ENCODE results near the gene TMPRSS15.

TMPRSS15 gene

GRCh38 chr21:18424276-18424675 is 20.7 kb upstream of the TMPRSS15 start:
- no peak overlapping the region for H3K4me3 ChIP-seq (ENCODE audit: low read depth, low read length)
- DNase-seq (ENCODE audit: low read depth), result no peak
- no peak for TF ChIP-seq MAX (IDR thresholded peaks at IDR 0.05; ENCODE audit: low read depth, low read length)
- no peak for TF ChIP-seq CTCF (IDR thresholded peaks at IDR 0.05; ENCODE audit: low read depth, low read length)
- no peak for TF ChIP-seq MYC (IDR thresholded peaks at IDR 0.05; ENCODE audit: low read depth, low read length)
- no peak for TF ChIP-seq POLR2A (IDR thresholded peaks at IDR 0.05; ENCODE audit: extremely low read depth, insufficient read length)

- DNase-seq (ENCODE audit: low read depth), result no peak
- H3K4me3 ChIP-seq (ENCODE audit: low read depth, low read length), result no peak overlapping the region
- TF ChIP-seq MAX (IDR thresholded peaks at IDR 0.05; ENCODE audit: low read depth, low read length), result no peak
- no peak for TF ChIP-seq MYC (IDR thresholded peaks at IDR 0.05; ENCODE audit: low read depth, low read length)
- TF ChIP-seq CTCF (IDR thresholded peaks at IDR 0.05; ENCODE audit: low read depth, low read length), result no peak
- no peak for TF ChIP-seq POLR2A (IDR thresholded peaks at IDR 0.05; ENCODE audit: extremely low read depth, insufficient read length)
These were observed 13.7 kb upstream of the TMPRSS15 start for GRCh38 chr21:18417141-18417790.

- no peak for DNase-seq (ENCODE audit: low read depth)
These were observed 8.0 kb upstream of the TMPRSS15 start for GRCh38 chr21:18411565-18411964.

GRCh38 chr21:18409579-18409978 is 6.0 kb upstream of the TMPRSS15 start:
- H3K4me3 ChIP-seq (ENCODE audit: low read depth, low read length), result no peak overlapping the region
- no peak for DNase-seq (ENCODE audit: low read depth)
- no peak for TF ChIP-seq POLR2A (IDR thresholded peaks at IDR 0.05; ENCODE audit: extremely low read depth, insufficient read length)
- TF ChIP-seq CTCF (IDR thresholded peaks at IDR 0.05; ENCODE audit: low read depth, low read length), result no peak
- no peak for TF ChIP-seq MYC (IDR thresholded peaks at IDR 0.05; ENCODE audit: low read depth, low read length)
- TF ChIP-seq MAX (IDR thresholded peaks at IDR 0.05; ENCODE audit: low read depth, low read length), result no peak

More at GRCh38 chr21:18411565-18411964, 8.0 kb upstream of the TMPRSS15 start:
- no peak overlapping the region for H3K4me3 ChIP-seq (ENCODE audit: low read depth, low read length)
- TF ChIP-seq POLR2A (IDR thresholded peaks at IDR 0.05; ENCODE audit: extremely low read depth, insufficient read length), result no peak
- TF ChIP-seq CTCF (IDR thresholded peaks at IDR 0.05; ENCODE audit: low read depth, low read length), result no peak
- TF ChIP-seq MYC (IDR thresholded peaks at IDR 0.05; ENCODE audit: low read depth, low read length), result no peak

GRCh38 chr21:18398843-18399242 is 4.7 kb downstream of the TMPRSS15 start:
- TF ChIP-seq MYC (IDR thresholded peaks at IDR 0.05; ENCODE audit: low read depth, low read length) (no peak), CTCF (IDR thresholded peaks at IDR 0.05; ENCODE audit: low read depth, low read length) (no peak), MAX (IDR thresholded peaks at IDR 0.05; ENCODE audit: low read depth, low read length) (no peak), POLR2A (IDR thresholded peaks at IDR 0.05; ENCODE audit: extremely low read depth, insufficient read length) (no peak)
- H3K4me3 ChIP-seq (ENCODE audit: low read depth, low read length), result no peak overlapping the region
- DNase-seq (ENCODE audit: low read depth), result no peak

- no peak for DNase-seq (ENCODE audit: low read depth)
- no peak overlapping the region for H3K4me3 ChIP-seq (ENCODE audit: low read depth, low read length)
- TF ChIP-seq CTCF (IDR thresholded peaks at IDR 0.05; ENCODE audit: low read depth, low read length) (no peak), POLR2A (IDR thresholded peaks at IDR 0.05; ENCODE audit: extremely low read depth, insufficient read length) (no peak), MAX (IDR thresholded peaks at IDR 0.05; ENCODE audit: low read depth, low read length) (no peak), MYC (IDR thresholded peaks at IDR 0.05; ENCODE audit: low read depth, low read length) (no peak)
These were observed 15.6 kb downstream of the TMPRSS15 start for GRCh38 chr21:18387994-18388393.
